SW 1271 (cell line): Measurements from ENCODE around the gene ACKR2.
A peak's percentile ranks its signal among the peaks of the same experiment; 100 is the strongest.

Experiments
- DNase-seq, 2 experiments: peaks; one replicate each; lab custom pipeline; 2025; lab: John Stamatoyannopoulos, UW

The ACKR2 gene

GRCh38 chr3:42829628-42830436, 20.6 kb downstream of the ACKR2 start:
- DNase-seq, result no peak

DNA sequence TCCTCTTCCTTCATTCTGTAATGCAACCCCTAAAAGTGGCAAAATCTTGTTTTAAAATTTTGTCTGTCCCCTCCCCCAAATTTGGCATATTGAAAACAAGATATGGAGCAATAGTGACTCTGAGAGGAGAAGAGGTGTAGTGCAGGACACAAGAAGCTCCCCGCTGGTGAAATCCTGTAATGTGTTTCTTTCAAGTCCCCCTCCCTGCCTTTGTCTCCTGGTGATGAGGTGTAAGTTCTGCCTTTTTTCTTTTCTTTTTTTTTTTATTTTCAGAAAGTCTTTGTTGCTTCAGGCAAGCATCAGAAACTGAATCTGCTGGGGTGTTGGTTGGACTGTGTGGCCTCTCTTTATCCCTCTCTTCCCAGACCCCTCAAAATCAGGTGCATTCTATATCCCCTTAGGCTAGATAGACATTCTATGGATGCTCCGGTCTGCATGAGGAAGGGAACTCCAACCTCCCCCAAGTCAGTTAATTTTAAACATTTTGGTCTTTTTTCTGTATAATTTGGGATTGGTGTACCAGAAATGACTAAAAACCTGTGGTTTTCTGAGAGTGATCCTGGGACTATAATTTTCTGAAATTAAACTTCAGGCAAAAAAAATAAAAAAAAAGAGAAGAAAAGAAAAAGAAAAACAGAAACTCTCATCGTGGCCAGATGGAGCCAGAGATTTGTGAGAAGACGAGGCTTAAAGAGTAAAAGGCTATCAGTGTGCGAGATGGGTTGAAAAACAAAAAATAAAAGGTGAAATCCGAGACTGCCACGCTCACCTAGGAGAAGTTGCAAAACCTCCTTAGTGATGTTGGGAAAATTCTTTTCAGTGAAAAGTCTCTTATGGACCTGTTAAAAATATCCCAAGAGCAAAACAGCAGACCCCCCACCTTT, 21.4 kb downstream of the ACKR2 start:
- DNase-seq, result peak in 1 of 2 experiments; percentile 18

- DNase-seq, result peak; percentile 25 to 63
These were observed 22.1 kb downstream of the ACKR2 start for GRCh38 chr3:42831321-42831713.

DNA sequence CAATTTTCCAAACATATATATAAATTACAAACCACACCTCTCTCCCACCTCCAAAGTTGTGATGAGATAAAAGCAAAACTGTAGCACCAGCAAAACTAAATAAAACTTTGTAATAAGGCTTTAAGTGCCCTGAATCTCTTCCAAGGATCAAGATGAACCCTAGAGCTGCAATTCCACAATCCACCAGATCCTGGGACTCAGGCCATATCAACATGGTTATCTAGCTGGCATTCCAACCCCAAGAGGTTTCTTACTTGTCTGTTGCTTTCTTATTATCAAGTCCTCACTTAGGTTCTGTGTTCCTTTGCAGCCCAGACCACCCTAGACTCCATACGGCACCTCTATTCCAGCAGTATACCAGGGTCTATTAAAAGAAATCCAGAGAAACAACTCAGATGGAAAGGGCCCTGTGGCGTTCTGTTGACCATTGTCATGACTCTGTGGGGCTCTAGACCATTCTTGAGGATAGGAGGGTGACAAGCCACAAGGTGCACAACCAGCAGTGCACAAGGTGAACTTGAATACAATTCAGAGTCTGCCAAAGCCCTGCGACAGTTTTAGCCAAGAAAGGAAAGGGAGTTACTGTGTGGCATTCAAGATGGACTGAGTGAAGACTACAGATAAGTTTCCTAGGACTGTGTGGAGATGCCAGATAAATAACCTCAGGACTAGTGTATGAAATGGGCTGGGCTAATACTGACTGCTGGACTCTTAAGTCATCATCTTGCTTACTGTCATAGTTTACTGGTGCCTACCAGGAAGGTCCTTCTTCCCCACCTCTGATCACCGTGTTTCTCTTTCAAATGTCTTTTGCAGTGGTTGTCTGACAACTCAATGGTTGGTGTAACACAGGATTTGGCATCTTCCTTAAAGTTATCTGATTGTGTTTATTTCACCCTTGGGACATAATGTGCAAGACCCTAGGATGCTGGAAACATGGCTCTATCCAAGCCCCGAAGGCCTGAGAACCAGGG, 27.2 kb downstream of the ACKR2 start:
- DNase-seq, result no peak

- DNase-seq, result no peak
These were observed 29.3 kb downstream of the ACKR2 start for GRCh38 chr3:42838571-42838970.

- peak; percentile 26 to 84 for DNase-seq
These were observed 30.4 kb downstream of the ACKR2 start for GRCh38 chr3:42839616-42840015.

- no peak for DNase-seq
These were observed 32.1 kb downstream of the ACKR2 start for GRCh38 chr3:42841332-42841731.

DNA sequence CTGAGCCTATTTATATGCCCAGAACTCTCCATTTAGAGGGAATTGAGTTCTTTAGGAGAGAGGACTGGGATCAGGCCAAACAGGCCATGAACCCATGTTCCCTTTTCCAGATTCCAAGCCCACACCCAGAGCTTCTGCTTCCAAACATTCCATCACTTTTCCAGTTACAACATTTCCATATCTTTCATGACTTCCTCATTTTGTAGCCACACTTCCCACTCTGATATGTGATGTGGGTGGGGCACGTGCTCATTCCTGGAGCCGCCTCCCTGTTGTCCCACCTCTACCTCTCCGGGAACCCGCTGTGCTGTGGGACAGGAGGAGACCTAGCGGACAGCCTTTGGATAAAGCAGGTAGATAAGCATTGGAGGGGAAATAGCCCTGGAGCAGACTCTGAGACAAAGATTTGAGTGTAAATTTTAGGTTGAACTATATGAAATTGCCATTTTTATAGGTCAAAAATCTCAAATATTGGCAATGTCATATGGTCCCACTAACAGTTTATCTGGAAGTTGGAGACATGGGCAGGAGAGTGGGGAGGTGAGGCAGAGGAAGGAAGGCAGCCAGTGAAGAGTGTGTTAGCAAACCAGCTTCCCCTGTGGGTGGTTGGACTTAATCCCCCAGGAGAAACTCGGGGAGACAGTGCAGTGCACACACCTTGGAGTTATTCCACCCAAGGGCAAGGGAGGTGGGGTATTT, 34.6 kb downstream of the ACKR2 start:
- no peak for DNase-seq

- no peak for DNase-seq
These were observed 35.1 kb downstream of the ACKR2 start for GRCh38 chr3:42844412-42844713.

DNA sequence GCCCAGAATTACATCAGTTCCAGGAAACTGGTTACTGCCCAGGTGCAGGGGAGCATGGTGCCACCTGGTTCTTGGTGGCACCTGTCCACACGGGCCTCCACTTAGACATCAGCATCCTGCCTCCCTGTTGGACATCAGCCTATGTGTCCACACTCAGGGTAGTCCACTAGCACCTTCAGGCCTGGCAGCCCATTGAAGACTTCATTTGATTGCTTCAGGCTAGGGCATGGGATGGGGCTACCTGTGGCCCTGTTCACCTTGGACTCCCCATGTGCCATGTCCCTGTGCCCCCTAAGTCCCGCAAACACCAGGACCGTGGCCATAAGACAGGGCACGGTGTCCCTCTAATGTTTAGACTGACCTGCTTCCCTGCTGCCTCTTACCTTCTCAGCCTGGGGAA, 35.6 kb downstream of the ACKR2 start:
- no peak for DNase-seq

GRCh38 chr3:42846685-42847522, 37.7 kb downstream of the ACKR2 start:
- DNase-seq, result no peak

- DNase-seq, result no peak
These were observed 38.5 kb downstream of the ACKR2 start for GRCh38 chr3:42847731-42848130.

- DNase-seq, result no peak
These were observed 39.8 kb downstream of the ACKR2 start for GRCh38 chr3:42849017-42849416.

DNA sequence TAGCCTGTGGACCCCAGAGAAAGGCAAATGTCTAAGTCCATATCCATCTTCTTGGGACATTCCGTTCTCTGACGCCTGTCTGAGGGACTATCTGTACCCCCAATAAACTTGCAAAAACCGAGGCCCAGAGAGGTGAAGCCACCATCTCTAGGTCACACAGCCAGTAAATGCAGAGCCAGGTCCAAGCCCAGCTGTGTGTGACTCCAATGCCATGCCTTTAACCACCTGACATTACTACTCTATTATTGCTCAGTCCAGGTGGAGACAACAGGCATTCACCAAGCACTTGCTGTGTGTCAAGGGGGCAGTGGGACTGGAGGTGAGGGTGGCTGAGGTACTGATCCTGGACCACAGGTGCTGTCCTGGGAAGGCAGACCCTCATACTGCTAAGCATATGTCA, 41.0 kb downstream of the ACKR2 start:
- DNase-seq, result no peak

GRCh38 chr3:42851228-42851834, 42.1 kb downstream of the ACKR2 start:
- DNase-seq, result no peak

GRCh38 chr3:42852441-42852840, 43.2 kb downstream of the ACKR2 start:
- no peak for DNase-seq

DNA sequence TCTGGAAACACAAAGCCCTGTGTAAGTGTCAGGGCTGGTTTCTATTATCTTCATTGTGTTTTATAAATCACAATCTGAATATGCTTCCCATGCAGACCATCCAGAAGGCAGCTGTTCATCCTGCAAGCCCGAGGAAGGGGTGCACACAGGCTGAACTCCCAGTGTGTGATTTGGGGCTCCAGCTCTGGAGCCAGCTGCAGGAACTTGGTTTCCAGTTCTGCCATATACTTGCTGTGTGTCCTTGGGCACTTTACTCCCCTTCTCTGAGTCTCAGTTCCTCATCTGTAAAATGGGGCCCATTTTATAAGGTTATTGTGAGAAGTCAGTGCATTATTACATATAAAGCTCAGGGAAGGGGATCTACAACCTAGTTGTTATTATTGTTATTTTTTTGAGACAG, 43.8 kb downstream of the ACKR2 start:
- DNase-seq, result no peak

DNA sequence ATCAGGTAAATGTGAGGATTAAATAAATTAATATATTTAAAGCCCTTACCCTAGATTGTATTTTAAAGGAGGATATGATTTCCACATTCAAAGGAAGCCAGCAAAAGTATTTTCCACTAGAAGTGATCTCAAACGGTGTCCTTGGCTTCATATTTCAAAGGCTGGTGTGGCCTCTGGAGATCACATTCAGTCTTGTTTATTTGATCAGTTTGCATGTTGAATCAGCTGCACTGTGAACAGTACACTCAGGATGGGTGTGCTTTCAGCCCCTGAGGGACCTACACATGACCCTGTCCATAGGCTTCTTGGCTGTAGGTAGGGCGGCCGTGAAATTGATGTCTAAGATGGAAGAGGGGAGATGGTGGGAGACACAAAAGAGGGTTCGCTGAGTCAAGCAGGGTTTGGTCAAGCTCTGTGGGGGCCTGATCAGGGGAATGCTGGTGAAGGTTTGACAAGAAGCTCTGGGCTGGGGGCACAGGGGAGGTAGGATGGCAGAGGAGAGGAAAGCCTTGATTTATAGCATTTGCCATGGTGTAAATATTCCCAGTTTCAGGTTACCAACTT, 44.6 kb downstream of the ACKR2 start:
- DNase-seq, result no peak

DNA sequence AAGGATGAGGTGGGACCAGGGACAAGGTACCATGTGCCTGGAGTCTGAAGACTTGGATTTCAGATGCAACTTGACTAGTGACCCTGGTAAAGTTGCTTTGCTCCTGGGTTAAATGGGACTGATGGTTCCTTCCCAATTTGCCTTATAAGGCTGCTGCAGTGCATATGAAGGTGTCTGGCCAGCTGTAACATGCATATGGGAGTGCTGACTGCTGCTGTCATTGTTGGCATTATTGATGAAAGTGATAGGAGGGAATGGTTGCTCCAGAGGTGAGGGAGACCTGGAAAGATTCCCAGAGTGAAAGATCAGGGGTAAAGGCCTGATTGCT, 45.9 kb downstream of the ACKR2 start:
- no peak for DNase-seq
